GM19193 (cell line): ENCODE measurements around the gene RPTOR.

ENCODE experiments used
- POLR2A ChIP-seq: IDR thresholded peaks from 4 replicates; pipeline ENCODE4 v1.6.1; 2011; ENCODE audit not compliant: insufficient read depth, insufficient read length; ENCODE audit errors: extremely low read depth

Gene RPTOR

GRCh38 chr17:80609757-80610156, 65.1 kb downstream of the RPTOR start:
- no peak for TF ChIP-seq POLR2A

GRCh38 chr17:80611816-80612215, 67.2 kb downstream of the RPTOR start:
- no peak for TF ChIP-seq POLR2A

GRCh38 chr17:80612997-80613731, 68.5 kb downstream of the RPTOR start:
- TF ChIP-seq POLR2A = no peak

- no peak for TF ChIP-seq POLR2A
These were observed 69.1 kb downstream of the RPTOR start for GRCh38 chr17:80613732-80614071.

- TF ChIP-seq POLR2A = no peak
These were observed 69.9 kb downstream of the RPTOR start for GRCh38 chr17:80614332-80615047.

- TF ChIP-seq POLR2A = no peak
These were observed 70.7 kb downstream of the RPTOR start for GRCh38 chr17:80615376-80615775.

GRCh38 chr17:80616705-80617104, 72.1 kb downstream of the RPTOR start:
- TF ChIP-seq POLR2A = no peak

- TF ChIP-seq POLR2A = no peak
These were observed 73.7 kb downstream of the RPTOR start for GRCh38 chr17:80618304-80618703.

GRCh38 chr17:80619535-80620235, 75.0 kb downstream of the RPTOR start:
- no peak for TF ChIP-seq POLR2A

GRCh38 chr17:80621335-80621996, 76.8 kb downstream of the RPTOR start:
- no peak for TF ChIP-seq POLR2A

GRCh38 chr17:80621997-80622357, 77.3 kb downstream of the RPTOR start:
- no peak for TF ChIP-seq POLR2A

GRCh38 chr17:80624864-80625263, 80.2 kb downstream of the RPTOR start:
- TF ChIP-seq POLR2A = no peak

- no peak for TF ChIP-seq POLR2A
These were observed 81.0 kb downstream of the RPTOR start for GRCh38 chr17:80625627-80626026.

GRCh38 chr17:80629298-80630028, 84.8 kb downstream of the RPTOR start:
- no peak for TF ChIP-seq POLR2A

- TF ChIP-seq POLR2A = no peak
These were observed 86.0 kb downstream of the RPTOR start for GRCh38 chr17:80630560-80631120.
